Measurements from ENCODE around the gene VSTM2B.

GRCh38 chr19:29588095-29588494, 62.3 kb downstream of the VSTM2B start:
- TF ChIP-seq POLR2A (IDR thresholded peaks at IDR 0.05) (no peak), CTCF (IDR thresholded peaks at IDR 0.05) (no peak), POLR2AphosphoS5 (IDR thresholded peaks at IDR 0.05) (no peak)
